NCI-H748 (cell line): ENCODE data around the gene PACSIN3.

Experiments used
- DNase-seq: peaks from one replicate; lab custom pipeline; 2025; ENCODE audit not compliant: unreplicated experiment; lab: John Stamatoyannopoulos, UW

Gene PACSIN3

GRCh38 chr11:47154616-47155570 is 31.3 kb downstream of the PACSIN3 start:
- DNase-seq = no peak

- DNase-seq = peak; percentile 91
Observed at GRCh38 chr11:47152953-47153950, 33.0 kb downstream of the PACSIN3 start.

DNA sequence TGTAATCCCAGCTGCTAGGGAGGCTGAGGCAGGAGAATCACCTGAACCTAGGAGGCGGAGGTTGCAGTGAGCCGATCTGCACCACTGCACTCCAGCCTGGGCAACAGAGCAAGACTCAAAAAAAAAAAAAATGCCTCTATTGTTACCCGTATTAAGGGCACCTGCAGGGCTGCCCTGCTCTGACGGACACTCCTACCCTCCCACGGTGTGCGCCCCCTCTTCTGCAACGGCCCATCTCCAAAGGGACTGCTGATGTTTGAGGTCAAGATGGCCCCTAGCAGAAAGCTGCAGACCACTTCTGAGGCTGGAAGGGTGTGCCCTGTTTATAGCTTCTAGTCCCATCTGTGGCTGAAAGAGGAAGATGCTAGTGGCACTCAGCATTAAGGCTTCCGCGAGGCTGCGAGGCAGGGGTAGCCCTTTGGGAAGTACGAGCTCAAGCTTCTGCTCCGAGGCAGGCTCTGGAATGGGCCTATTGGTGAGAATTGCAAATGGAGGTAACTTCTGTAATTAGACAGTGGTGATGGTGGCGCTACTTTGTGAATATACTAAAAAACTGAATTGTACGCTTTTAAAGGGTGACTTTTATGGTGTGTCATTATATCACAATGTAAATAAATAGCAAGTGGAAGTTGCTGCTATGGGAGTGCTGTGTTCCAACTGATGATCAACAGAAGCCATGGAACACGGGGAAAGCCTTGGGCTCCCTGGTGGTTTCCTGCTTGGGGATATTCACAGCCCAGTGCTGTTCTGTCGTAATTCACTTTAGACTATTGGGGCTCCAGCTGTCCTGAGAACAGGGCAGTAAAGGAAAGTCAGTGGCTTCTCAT is 33.9 kb downstream of the PACSIN3 start:
- DNase-seq = peak; percentile 73

DNA sequence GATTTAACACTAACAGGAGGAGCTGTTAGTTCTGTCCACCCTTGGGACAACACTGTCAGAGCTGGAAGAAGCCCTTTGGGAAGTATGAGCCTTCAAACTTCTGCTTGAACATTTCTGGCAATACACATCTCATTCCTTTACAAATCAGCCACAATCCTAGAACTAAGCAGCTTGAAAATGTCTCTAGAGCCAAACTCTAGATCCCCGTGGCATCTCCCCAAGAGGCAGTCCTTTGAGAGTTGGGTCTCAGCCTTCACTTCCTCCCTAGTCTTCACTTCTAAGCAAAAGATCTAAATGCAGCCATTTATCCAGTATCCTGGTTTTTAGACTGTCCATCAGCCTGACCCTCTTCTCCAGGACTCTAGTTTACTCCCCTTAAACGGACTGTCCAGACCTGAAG is 36.5 kb downstream of the PACSIN3 start:
- no peak for DNase-seq

DNA sequence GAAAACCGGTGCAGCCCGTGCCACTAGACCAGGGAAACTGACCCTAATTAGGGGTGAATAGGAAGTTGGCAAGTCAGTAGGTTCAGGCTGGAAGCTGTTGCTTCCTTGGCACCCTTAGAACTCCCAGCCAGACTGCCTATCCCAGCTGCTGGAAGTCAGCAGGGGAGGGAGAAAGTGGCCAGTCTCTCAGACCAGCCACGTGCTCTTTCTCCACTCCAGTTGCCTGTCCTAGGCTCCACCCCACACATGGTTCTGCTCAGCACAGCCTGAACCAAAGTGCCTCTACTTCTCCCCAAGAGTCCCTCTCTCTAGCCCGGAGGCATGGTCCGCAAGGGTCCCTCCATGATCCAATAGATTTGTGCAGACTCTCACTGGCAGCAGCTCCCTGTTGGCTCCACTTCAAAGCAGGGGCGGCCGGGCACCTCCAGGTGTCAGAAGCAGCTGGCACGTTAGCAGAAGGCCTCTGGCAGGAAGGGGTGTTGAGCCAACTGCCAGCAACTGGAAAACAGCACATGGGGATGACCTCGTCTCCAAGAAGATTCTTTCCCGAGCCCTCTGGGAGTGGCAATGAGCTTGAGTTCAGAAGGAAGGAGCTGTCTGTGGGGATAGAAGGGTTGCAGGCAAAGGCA is 37.2 kb downstream of the PACSIN3 start:
- no peak for DNase-seq

DNA sequence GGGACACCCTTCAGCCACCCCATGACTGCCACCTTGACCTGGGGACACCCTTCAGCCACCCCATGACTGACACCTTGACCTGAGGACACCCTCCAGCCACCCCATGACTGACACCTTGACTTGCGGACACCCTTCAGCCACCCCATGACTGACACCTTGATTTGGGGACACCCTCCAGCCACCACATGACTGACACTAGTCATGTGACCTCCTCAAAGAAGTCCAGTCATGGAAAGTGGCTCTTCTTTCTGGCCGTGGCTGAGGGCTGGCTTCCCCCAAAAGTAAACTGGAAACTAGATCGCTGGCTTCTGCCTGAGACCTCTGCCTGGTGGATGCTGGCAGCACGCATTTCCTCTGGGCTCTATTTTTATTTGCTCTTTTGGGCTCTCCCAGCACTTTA is 38.0 kb downstream of the PACSIN3 start:
- no peak for DNase-seq

DNA sequence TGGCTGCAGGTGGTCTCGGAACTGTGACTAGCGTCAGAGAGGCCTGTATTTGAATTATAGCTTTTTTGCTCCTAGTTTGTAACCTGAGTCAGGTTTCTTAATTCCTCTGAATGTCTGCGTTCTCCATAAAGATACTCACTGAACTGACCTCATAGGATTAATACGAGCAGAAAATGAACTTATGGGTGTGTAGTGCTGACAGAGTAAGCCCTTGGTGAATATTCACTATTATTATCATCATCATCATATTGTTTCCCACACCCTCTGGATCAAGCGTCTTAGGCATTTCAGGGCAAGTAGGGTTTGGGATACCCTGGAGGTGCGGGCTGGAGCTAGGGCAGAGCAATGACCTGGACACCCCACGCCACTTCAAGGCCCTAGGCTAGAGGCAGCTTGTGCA is 38.6 kb downstream of the PACSIN3 start:
- no peak for DNase-seq

GRCh38 chr11:47147250-47147649 is 39.0 kb downstream of the PACSIN3 start:
- DNase-seq = no peak

DNA sequence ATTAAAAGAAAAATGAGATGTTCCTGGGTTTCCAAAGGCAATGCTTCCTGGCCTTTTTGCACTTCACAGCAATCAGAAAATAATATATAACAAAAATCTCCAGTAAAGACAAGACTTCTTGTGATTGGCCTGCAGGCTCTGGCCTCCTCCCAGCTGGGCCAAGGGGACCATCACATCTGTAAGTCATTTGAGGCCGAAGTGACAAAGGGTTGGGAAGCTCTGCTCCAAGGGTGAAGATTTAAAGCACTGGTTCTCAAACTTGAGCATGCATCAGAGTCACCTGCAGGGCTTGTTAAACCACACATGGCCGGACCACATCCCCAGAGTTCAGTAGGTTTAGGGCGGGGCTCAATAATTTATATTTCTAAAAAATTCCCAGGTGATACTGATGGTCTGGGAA is 41.7 kb downstream of the PACSIN3 start:
- DNase-seq = no peak

DNA sequence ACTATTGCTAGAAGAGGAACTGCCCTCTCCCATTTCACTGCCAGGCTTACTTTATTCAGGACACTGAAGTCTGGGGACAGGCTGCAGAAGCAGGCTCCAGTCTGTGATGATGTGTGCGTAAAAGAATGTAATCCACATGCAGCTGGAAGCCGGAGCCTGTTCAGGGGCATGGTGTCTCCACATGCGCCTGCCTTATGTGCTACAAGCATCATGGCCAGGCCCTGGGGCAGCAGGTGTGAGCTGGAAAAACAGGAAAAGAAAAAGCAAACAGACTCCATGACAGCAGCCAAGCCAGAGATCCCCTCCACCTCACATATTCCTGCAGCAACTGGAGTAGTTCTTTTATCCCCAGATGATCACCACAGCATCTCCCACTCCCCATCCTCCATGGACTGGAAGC is 42.9 kb downstream of the PACSIN3 start:
- DNase-seq = peak; percentile 88

- DNase-seq = no peak
Observed at GRCh38 chr11:47139878-47140277, 46.4 kb downstream of the PACSIN3 start.

GRCh38 chr11:47137476-47137875 is 48.8 kb downstream of the PACSIN3 start:
- no peak for DNase-seq

DNA sequence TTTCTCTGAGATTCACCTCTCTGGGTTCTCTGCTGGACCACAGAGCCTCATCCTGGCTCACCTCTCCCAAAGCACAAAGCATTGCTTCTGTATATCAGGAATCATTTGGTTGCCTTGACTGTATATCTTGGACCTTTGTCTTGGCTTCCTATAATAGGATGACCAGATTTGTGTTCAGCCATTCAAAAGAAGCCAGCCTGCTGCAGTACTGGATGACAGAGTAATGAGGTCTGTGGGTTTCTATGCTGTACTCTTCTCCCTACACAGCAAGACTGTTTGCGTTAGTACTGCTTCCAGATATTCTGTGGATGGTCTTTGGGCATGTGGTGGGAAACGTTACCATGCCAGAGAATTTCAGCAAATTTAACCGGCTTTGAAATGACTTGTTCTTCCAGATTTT is 49.3 kb downstream of the PACSIN3 start:
- DNase-seq = no peak

GRCh38 chr11:47136327-47136726 is 49.9 kb downstream of the PACSIN3 start:
- no peak for DNase-seq

GRCh38 chr11:47132981-47133380 is 53.3 kb downstream of the PACSIN3 start:
- no peak for DNase-seq

- DNase-seq = no peak
Observed at GRCh38 chr11:47132490-47132889, 53.7 kb downstream of the PACSIN3 start.

DNA sequence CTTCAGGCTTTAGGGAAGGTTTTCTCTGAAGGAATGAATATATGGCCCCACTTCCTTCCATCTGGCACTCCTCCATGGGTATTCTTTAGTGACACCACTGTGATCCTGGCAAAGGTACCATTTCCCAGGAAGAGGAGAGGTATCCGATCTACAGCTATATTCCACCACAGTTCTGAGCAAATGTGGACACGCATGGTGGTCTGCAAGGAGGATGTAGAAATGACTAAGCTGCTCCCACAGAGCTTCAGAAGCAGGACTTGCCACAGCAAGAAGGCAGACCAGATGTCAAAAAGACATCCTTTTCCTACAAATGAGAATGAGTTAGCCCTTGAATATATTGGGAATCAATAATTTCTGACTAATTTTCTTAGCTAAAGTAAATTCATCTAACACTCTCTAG is 55.1 kb downstream of the PACSIN3 start:
- DNase-seq = no peak

- peak; percentile 93 for DNase-seq
Observed at GRCh38 chr11:47130543-47130942, 55.7 kb downstream of the PACSIN3 start.
